ACC112 (cell line): Measurements from ENCODE around the gene SCAPER.
A peak's percentile ranks its signal among the peaks of the same experiment; 100 is the strongest.

Source experiments
- H2AFZ ChIP-seq: fragments of 200-600 bp; sonication (generic); one replicate; pipeline ENCODE4 v1.6.0; 2017; ENCODE audit warnings: antibody characterized with exemption, low read length; ENCODE audit not compliant: unreplicated experiment
- H3K27ac ChIP-seq: fragments of 200-600 bp; sonication (generic); 2 replicates; pipeline ENCODE4 v1.5.1; 2014; ENCODE audit warnings: low read depth, mild to moderate bottlenecking, antibody characterized with exemption, low read length, moderate library complexity
- H3K27me3 ChIP-seq: fragments of 200-600 bp; sonication (generic); 2 replicates; pipeline ENCODE4 v1.6.1; 2014; ENCODE audit warnings: mild to moderate bottlenecking, antibody characterized with exemption, low read length, moderate library complexity, mixed read lengths; ENCODE audit not compliant: insufficient read depth
- H3K36me3 ChIP-seq: fragments of 200-600 bp; sonication (generic); 2 replicates; pipeline ENCODE4 v1.6.1; 2016; ENCODE audit warnings: mild to moderate bottlenecking, antibody characterized with exemption, low read length, moderate library complexity, mixed read lengths; ENCODE audit not compliant: insufficient read depth
- H3K4me1 ChIP-seq: fragments of 200-600 bp; sonication (generic); one replicate; pipeline ENCODE4 v1.6.1; 2016; ENCODE audit warnings: low read length, mixed read lengths; ENCODE audit not compliant: insufficient read depth, unreplicated experiment, control insufficient read depth
- H3K4me3 ChIP-seq: fragments of 200-600 bp; sonication (generic); 2 replicates; pipeline ENCODE4 v1.5.1; 2014; ENCODE audit warnings: mild to moderate bottlenecking, low read depth, low read length
- H3K79me2 ChIP-seq: fragments of 200-600 bp; sonication (generic); one replicate; pipeline ENCODE4 v1.6.0; 2016; ENCODE audit warnings: low read length; ENCODE audit not compliant: control insufficient read depth, unreplicated experiment, insufficient read depth

The SCAPER gene

GRCh38 chr15:76354823-76355440, 550.2 kb downstream of the SCAPER start:
- H3K79me2 ChIP-seq, result no peaks in the 10 kb centered on the region
- no peaks in the 10 kb centered on the region for H3K27me3 ChIP-seq
- H3K27ac ChIP-seq, result no peak overlapping the region
- no peak overlapping the region for H3K4me3 ChIP-seq
- H3K36me3 ChIP-seq, result no peaks in the 10 kb centered on the region
- H2AFZ ChIP-seq, result no peak overlapping the region
- peaks cover 2% of the 10 kb centered on the region for H3K4me1 ChIP-seq

- Histone ChIP-seq H3K4me1 (peaks cover 9% of the 10 kb centered on the region), H3K27me3 (no peaks in the 10 kb centered on the region), H3K36me3 (no peaks in the 10 kb centered on the region), H3K4me3 (no peak overlapping the region), H2AFZ (no peak overlapping the region), H3K27ac (no peak overlapping the region), H3K79me2 (no peaks in the 10 kb centered on the region)
These were observed 551.2 kb downstream of the SCAPER start for GRCh38 chr15:76353903-76354302.

- Histone ChIP-seq H3K36me3 (no peaks in the 10 kb centered on the region), H3K4me1 (peaks cover 9% of the 10 kb centered on the region), H3K27ac (no peak overlapping the region), H3K27me3 (no peaks in the 10 kb centered on the region), H2AFZ (no peak overlapping the region), H3K79me2 (no peaks in the 10 kb centered on the region), H3K4me3 (no peak overlapping the region)
These were observed 552.0 kb downstream of the SCAPER start for GRCh38 chr15:76353023-76353577.

GRCh38 chr15:76349301-76350070, 555.7 kb downstream of the SCAPER start:
- H3K36me3 ChIP-seq, result no peaks in the 10 kb centered on the region
- no peaks in the 10 kb centered on the region for H3K79me2 ChIP-seq
- H3K27me3 ChIP-seq, result peaks cover 29% of the 10 kb centered on the region
- H3K4me3 ChIP-seq, result no peak overlapping the region
- H3K27ac ChIP-seq, result no peak overlapping the region
- peaks cover 9% of the 10 kb centered on the region for H3K4me1 ChIP-seq
- no peak overlapping the region for H2AFZ ChIP-seq

GRCh38 chr15:76347482-76348055, 557.6 kb downstream of the SCAPER start:
- Histone ChIP-seq H3K27me3 (peaks cover 49% of the 10 kb centered on the region), H3K4me3 (no peak overlapping the region)

GRCh38 chr15:76346669-76347481, 558.3 kb downstream of the SCAPER start:
- peaks cover 55% of the 10 kb centered on the region for H3K27me3 ChIP-seq
- H3K4me1 ChIP-seq, result peaks cover 9% of the 10 kb centered on the region
- no peaks in the 10 kb centered on the region for H3K79me2 ChIP-seq
- no peak overlapping the region for H3K27ac ChIP-seq
- H3K36me3 ChIP-seq, result no peaks in the 10 kb centered on the region
- H2AFZ ChIP-seq, result no peak overlapping the region
- H3K4me3 ChIP-seq, result peak overlapping the region; percentile 58

More at GRCh38 chr15:76347482-76348055, 557.6 kb downstream of the SCAPER start:
- H3K36me3 ChIP-seq, result no peaks in the 10 kb centered on the region
- peaks cover 9% of the 10 kb centered on the region for H3K4me1 ChIP-seq
- no peaks in the 10 kb centered on the region for H3K79me2 ChIP-seq
- no peak overlapping the region for H2AFZ ChIP-seq
- H3K27ac ChIP-seq, result no peak overlapping the region

- Histone ChIP-seq H3K36me3 (no peaks in the 10 kb centered on the region), H2AFZ (no peak overlapping the region)
These were observed 559.1 kb downstream of the SCAPER start for GRCh38 chr15:76345880-76346668.

GRCh38 chr15:76345583-76345879, 559.6 kb downstream of the SCAPER start:
- Histone ChIP-seq H3K27ac (no peak overlapping the region), H2AFZ (no peak overlapping the region), H3K36me3 (no peaks in the 10 kb centered on the region), H3K79me2 (no peaks in the 10 kb centered on the region), H3K27me3 (peaks cover 69% of the 10 kb centered on the region), H3K4me1 (peaks cover 9% of the 10 kb centered on the region), H3K4me3 (no peak overlapping the region)

More at GRCh38 chr15:76345880-76346668, 559.1 kb downstream of the SCAPER start:
- Histone ChIP-seq H3K4me3 (peak overlapping the region; percentile 58), H3K27ac (no peak overlapping the region), H3K4me1 (peaks cover 9% of the 10 kb centered on the region), H3K79me2 (no peaks in the 10 kb centered on the region), H3K27me3 (peaks cover 63% of the 10 kb centered on the region)

GRCh38 chr15:76344893-76345582, 560.1 kb downstream of the SCAPER start:
- Histone ChIP-seq H3K4me3 (no peak overlapping the region), H3K79me2 (no peaks in the 10 kb centered on the region), H2AFZ (no peak overlapping the region), H3K4me1 (peaks cover 13% of the 10 kb centered on the region), H3K36me3 (no peaks in the 10 kb centered on the region), H3K27ac (no peak overlapping the region), H3K27me3 (peaks cover 74% of the 10 kb centered on the region)
